Measurements from ENCODE around the gene PARD3.

DNA sequence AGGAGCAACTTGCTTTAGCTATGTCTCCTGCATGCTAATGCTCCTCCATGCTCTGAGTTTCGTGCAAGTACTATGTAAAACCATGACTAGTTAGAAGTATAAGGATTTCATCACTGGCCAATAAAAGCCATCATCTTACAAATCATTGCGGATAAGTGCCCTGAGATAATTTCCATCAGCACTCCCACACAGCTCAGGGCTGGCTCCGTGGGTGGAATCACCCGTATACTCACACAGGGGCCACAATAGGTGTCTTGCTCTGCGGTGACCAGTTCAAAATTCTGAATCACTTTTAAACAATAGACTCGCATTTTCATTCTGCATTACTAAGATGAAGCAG, 227.4 kb downstream of the PARD3 start:
- TF ChIP-seq, protein P1, sequence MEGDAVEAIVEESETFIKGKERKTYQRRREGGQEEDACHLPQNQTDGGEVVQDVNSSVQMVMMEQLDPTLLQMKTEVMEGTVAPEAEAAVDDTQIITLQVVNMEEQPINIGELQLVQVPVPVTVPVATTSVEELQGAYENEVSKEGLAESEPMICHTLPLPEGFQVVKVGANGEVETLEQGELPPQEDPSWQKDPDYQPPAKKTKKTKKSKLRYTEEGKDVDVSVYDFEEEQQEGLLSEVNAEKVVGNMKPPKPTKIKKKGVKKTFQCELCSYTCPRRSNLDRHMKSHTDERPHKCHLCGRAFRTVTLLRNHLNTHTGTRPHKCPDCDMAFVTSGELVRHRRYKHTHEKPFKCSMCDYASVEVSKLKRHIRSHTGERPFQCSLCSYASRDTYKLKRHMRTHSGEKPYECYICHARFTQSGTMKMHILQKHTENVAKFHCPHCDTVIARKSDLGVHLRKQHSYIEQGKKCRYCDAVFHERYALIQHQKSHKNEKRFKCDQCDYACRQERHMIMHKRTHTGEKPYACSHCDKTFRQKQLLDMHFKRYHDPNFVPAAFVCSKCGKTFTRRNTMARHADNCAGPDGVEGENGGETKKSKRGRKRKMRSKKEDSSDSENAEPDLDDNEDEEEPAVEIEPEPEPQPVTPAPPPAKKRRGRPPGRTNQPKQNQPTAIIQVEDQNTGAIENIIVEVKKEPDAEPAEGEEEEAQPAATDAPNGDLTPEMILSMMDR (IDR thresholded peaks at IDR 0.05) = no peak
- TF ChIP-seq POLR2A (IDR thresholded peaks at IDR 0.05) (no peak), POLR2AphosphoS5 (IDR thresholded peaks at IDR 0.05) (no peak)
